AG09309 (cell line): ENCODE measurements around the gene SIK2.

Experiments used
- DNase-seq: peaks from one replicate; pipeline ENCODE4 v3.0.0-alpha.2; 2010; ENCODE audit warnings: low read depth
- H3K4me3 ChIP-seq: 2 replicates; pipeline ENCODE4 v1.5.1; 2011; ENCODE audit warnings: mild to moderate bottlenecking, low read depth, low read length, moderate library complexity; ENCODE audit not compliant: control insufficient read depth
- TF ChIP-seq, protein P1 (sequence below): IDR thresholded peaks from 2 replicates; pipeline ENCODE4 v1.5.1; 2011; ENCODE audit warnings: mild to moderate bottlenecking, low read depth, low read length, inconsistent platforms; ENCODE audit not compliant: insufficient read depth, control insufficient read depth; ENCODE audit errors: missing control alignments

Gene SIK2

DNA sequence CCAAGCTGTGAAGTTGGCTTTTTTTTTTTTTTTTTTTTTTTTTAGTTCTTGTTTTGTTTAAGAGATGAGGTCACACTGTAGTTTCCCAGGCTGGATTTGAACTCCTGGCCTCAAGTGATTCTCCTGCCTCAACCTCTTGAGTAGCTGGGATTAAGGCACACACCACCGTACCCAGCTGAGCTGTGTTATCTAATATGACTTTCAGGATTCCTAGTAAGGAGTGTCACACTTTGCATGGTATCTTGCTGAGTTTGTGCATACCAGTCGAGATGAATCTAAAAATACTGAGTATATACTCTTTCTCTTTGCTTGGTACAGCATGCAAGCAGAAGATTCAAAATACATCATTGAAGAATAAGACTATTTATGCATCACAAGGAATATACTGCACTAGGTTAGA lies 58.6 kb downstream of the SIK2 start:
- no peak for DNase-seq
- TF ChIP-seq, protein P1, sequence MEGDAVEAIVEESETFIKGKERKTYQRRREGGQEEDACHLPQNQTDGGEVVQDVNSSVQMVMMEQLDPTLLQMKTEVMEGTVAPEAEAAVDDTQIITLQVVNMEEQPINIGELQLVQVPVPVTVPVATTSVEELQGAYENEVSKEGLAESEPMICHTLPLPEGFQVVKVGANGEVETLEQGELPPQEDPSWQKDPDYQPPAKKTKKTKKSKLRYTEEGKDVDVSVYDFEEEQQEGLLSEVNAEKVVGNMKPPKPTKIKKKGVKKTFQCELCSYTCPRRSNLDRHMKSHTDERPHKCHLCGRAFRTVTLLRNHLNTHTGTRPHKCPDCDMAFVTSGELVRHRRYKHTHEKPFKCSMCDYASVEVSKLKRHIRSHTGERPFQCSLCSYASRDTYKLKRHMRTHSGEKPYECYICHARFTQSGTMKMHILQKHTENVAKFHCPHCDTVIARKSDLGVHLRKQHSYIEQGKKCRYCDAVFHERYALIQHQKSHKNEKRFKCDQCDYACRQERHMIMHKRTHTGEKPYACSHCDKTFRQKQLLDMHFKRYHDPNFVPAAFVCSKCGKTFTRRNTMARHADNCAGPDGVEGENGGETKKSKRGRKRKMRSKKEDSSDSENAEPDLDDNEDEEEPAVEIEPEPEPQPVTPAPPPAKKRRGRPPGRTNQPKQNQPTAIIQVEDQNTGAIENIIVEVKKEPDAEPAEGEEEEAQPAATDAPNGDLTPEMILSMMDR = no peak
- no peak overlapping the region for H3K4me3 ChIP-seq

DNA sequence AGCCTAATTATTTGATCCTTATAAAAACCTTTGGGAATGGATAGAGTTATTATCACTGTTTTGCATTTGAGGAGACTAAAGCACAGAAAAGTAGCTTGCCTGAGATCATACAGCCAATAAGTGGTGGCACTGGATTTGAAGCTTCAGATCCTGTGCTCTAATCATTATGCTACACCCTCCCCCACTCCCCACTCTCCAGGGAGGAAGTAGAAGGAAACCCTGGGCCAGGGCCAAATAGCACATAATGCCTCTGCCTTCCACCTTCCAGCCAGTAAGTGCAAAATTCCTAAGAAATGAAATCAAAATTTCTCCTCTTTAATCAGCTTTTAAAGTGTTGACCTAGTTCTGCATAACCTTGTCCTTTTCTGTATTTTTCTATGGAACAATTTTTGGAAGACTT lies 61.6 kb downstream of the SIK2 start:
- H3K4me3 ChIP-seq = no peak overlapping the region
- DNase-seq = no peak
- TF ChIP-seq, protein P1 = no peak

DNA sequence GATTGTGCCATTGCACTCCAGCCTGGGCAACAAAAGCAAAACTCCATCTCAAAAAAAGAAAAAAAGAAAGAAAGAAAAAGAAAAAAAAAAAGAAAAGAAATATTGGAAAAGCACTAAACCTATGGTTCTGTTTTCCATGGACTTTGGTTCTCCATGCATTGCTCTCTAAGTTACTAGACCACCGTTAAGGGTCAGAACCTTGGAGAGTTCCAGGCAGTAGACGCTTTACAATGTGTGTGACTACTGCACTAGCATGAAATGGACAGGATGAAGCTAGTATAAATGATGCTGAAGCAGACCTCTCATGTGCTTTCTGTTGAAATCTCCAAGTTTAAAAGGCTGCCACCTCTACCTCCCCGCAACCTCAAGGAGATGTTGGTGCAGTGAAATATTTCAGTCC lies 63.5 kb downstream of the SIK2 start:
- H3K4me3 ChIP-seq = no peak overlapping the region
- DNase-seq = no peak
- TF ChIP-seq, protein P1 = no peak

DNA sequence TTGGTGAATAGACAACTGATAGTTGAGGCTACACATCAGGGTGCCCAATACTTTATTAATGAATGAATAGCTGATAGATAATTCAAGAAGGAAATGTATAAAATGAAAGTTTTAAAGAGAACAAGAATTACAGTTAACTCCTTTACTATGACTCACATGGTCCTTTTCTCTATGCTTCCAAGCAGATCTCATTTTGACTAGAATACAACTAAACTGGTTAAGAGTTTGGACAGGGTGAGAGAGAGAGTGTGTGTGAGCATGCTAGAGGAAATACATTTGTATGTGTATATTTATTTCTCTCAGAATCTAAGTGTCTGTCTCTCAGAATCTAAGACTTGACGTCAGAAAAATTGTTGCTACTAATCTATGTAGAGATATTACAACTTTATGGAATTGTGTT lies 66.7 kb downstream of the SIK2 start:
- no peak for DNase-seq
- TF ChIP-seq, protein P1 = no peak

DNA sequence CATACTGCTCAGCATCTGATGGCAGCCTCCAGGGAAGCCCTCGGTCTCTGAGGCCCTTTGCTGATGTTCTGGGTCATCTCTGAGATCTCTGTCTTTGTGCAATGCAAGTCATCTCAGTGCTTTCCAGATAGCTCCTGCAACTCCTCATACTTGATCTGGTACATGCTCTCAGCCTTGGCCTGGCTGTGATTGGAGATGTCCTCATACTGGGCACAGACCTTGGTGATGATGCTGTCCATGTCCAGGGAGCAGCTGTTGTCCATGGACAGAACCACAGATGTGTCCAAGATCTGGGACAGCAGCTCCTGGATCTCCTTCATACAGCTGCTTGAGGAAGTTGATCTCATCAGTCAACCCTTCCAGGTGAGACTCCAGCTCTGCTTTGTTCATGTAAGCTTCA lies 69.1 kb downstream of the SIK2 start:
- no peak for DNase-seq
- H3K4me3 ChIP-seq = no peak overlapping the region
- TF ChIP-seq, protein P1 = no peak

More for the DNA sequence above, 66.7 kb downstream of the SIK2 start:
- no peak overlapping the region for H3K4me3 ChIP-seq

DNA sequence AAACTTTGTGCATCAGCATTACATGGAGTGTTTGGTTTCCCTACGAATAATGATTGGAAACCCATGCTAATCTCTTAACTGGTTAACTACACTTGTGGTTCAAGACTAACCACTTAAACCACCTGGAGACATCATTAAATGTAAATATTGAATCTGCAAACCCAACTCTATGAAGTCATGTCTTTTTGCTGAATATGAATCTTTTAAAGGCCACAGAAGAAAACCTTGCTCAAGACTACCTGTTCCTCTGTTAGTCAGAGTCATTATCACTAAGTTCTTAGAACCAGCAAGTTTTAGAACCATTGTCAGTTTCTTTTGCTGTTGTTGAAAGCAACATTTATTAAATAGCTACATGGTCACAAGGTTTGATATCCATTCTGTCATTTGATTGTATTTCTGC lies 70.7 kb downstream of the SIK2 start:
- no peak for DNase-seq
- TF ChIP-seq, protein P1 = no peak
- H3K4me3 ChIP-seq = no peak overlapping the region

DNA sequence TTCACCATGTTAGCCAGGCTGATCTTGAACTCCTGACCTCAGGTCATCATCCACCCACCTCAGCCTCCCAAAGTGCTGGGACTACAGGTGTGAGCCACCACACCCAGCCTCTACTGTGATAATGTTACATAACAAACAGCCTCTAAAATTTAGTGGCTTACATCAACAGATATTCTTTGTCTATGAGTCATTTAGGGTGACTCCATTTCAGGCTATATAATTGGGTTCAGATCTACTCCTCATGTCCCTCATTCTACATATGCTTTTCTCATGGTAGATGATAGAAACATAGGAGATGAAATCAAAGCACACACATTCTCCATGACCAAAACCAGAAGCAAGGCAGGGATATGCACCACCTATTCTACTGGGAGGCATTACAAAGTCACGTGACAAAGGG lies 72.7 kb downstream of the SIK2 start:
- no peak for DNase-seq
- no peak overlapping the region for H3K4me3 ChIP-seq
- TF ChIP-seq, protein P1 = no peak
